Measurements from ENCODE around the gene CNTN4. TPM values are rescaled to one million over a fixed set of nuclear protein-coding genes. Genes with fewer than 3 reads are reported as not detected.

The CNTN4 gene
- total RNA-seq, 2 donors from 2014 or later = 48.3 to 66.5 TPM

DNA sequence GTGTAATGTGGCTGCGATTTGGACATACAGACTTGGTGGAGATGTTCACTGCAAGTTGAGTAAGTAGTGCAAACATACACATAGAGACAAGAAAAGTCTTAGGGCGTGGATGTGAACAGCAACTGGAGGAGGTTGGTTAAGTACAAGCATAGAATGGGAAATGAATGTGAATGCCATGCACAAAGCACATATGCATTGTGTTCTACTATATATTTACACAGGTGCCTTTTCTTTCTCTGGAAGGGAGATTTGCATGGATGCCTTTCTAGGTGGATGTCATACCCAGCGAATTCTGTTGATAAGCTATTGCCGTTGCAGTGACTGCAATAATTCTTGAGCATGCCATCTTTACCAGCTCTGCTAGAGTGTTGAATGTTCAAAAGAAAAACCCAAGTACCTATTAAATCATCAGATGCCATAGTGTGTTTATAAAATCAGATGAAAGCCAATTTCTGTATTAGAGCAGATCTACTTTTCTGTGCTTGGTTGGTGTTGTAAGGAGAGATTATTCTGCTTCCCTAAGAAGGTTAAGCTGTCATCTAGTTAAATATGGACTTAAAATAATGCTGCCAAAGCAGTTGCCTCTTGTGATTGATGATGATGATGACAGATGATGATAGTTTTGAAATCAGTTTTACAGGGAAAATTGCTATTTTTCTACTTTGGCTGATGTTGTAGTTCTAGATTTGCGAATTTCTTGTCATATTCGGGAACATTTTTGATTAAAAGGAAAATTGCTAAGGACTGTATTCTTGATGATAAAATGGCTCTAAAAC is 148.4 kb downstream of the CNTN4 start:
- DNase-seq (ENCODE audit: low spot score) = no peak
- intact Hi-C loops (cut with DNase I) = no loop called here

DNA sequence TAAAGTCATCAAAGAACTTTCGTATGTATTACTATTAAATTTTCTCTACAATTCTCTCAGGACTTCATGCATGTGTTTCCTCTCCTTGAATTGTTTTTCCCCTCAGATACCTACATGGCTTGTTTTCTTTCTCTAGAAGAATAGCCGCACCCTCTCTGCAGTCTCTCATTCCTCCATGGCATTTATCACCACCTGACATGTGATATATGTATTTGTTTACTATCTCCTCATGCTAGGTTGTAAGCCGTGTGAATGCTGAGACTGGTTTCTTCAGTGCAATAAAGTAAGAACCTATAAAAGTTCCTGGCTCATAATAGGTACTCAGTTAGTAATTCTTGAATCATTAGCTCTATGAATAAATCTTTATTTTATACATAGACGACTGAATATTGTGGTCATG is 149.2 kb downstream of the CNTN4 start:
- intact Hi-C loops (cut with DNase I) = no loop called here
- no peak for DNase-seq (ENCODE audit: low spot score)

DNA sequence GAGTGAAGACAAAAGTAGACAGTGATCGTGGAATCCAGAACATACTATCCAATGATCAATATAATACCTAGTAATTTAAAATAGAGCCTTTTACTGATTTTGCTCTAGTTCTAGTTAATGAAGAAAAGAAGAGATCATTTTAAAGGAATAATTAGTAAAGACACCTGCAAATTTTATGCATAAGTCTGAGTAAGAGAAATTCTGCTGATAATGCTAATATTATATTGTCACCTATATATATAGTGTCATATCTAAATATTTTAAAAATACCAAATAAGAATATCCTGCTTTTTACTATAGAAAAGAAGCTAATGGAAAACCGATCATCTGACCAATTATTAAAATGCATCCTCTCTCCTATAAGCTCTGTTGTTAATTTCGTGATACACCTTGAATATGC is 152.1 kb downstream of the CNTN4 start:
- DNase-seq (ENCODE audit: low spot score) = no peak
- intact Hi-C loops (cut with DNase I) = no loop called here

DNA sequence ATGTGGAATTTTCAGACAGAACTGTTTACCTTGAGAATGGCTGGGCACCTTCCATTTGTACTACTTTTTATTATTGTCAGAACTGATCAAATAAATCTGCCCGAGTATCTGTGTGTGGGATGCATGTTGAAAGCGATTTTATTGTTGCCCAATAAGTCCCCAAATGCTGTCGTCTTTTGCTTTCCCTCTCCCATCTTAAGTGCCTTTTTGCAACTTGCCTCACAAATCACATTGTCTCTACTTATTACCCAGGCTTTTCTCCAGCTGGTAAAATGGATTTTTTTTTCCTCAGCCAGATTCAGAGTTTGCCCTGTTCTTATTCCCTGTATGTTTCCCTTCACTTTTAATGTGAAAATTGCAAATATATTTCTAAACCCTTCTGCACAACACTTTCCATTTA is 163.1 kb downstream of the CNTN4 start:
- DNase-seq (ENCODE audit: low spot score) = no peak
- intact Hi-C loops (cut with DNase I) = no loop called here

DNA sequence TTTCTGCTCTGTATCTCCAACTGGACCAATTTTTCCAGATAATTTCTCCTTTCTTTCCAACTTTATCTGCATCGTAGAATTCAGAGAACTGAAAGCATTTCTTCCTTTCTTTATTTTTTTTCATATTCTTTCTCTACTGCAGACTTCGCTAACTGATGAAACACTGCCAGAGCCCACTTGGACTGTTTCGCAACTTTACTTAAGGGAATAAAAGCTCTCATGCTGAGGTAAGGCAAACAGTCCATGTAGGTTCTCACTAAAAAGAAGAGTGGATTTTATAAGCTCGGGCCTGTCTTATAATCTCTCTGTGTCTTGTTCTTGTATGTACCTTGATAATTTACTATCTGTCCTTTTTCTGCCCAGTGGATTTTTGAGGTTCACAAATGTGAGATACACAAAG is 163.5 kb downstream of the CNTN4 start:
- DNase-seq (ENCODE audit: low spot score) = no peak
- intact Hi-C loops (cut with DNase I) = no loop called here

DNA sequence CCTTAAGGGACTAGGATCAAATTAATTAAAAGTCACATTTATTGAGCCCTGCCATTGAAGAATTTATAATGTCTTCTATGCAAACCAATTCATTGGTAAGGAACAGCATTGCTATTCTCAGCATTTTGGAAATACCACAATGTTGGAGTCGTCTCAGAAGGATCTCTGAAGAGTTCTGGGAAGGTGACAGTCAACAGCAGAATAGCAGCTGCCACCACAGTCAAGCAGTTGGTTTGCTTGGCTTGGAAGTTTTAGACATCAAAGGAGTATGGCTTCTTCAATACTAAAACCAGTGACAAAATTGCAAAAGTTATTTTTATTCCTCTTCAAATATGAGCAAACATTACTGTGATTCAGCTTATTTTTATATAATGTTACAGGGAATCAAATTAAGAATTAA is 167.9 kb downstream of the CNTN4 start:
- no peak for DNase-seq (ENCODE audit: low spot score)
- intact Hi-C loops (cut with DNase I) = no loop called here

DNA sequence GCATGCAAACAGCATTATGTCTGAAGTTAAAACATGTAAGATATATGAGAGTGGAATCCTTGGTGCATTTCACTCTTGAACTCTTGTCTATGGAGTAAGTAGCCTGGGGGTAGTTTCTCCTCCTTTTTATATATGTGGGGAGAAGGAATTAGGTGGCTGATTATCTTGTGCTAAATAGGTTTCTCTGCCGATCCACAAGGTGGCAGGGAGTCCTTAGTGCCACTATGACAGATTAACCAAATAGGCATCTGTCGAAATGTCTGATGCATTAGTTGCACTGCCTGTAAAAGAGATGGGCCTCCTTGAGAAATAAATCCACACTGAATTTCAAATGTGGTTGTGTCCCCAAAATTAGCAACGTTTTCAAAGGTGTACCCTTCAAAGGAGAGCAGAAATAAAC is 170.1 kb downstream of the CNTN4 start:
- no peak for DNase-seq (ENCODE audit: low spot score)
- intact Hi-C loops (cut with DNase I) = no loop called here

DNA sequence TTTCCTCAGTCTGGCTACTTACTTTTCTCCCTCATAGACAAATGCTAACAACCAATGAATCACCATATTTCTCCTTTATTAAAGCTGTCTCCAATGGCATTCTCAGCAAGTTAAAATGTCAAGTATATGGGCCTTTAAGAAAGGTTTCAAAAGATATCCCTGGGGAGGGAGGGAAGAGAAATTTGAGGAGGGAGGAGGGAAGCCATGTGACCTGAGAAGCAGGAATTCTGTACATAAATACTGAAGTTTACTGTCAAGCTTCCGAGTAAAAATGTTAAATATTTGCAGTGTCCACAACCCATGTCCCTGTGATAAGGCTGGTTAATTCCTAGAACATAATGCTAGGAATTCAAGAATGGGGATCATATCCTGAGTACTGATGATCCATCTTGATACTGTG is 175.9 kb downstream of the CNTN4 start:
- intact Hi-C loops (cut with DNase I) = no loop called here
- no peak for DNase-seq (ENCODE audit: low spot score)

DNA sequence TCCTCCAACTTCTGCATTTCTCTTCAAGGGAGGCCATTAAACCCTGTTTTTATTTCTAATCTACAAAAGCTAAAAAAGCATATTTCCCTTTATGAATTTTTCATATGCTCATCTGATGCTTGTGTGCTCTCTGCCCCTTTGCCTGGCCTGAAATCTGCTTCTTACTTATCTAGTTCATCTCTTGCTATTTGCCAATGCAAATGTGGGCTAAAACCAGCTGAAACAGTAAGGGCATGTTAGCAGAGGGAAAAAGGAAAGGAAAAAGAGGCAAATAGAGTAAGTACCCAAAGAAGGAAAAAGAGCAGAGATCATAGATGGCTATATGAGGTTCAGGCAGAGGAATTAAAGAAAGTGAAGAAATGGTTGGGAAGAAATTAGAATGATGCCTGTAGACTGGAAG is 185.2 kb downstream of the CNTN4 start:
- DNase-seq (ENCODE audit: low spot score) = no peak
- intact Hi-C loops (cut with DNase I) = no loop called here

DNA sequence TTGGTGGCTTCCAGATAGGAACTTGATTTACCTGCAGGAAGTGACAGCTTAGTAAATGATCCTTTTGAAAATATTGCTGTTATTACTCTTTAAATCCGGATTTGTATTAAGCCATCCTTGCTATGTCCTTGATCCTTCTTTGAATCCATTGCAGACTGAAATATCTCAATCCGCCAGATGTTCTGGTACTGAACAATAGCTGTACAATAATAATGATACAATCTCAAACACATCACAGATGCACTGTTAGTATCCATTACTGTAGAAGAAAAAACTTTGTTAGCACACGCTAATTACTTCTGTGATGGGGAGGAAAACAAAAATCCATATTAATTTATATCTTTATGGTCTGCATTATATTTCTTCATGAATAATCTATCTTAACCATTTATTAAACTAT is 202.3 kb downstream of the CNTN4 start:
- intact Hi-C loops (cut with DNase I) = no loop called here

DNA sequence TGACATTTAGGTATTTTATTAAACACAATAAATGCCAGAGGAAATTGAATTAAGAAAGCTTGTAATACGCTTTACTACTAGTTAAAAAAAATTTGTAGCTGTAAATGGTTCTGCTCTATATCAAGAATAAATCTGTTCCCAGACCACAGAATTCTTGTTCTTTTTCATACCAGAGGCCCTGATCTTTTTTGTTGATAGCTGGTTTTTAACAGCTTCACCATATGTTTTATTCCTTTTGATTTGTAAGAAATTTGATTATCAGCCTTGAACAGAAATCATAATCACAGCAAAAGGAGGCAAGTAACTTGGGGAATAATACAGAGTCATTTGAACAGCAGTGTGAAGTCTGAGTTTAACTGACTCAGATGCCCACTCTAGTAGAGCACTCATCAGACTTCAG is 202.7 kb downstream of the CNTN4 start:
- DNase-seq (ENCODE audit: low spot score) = no peak
- intact Hi-C loops (cut with DNase I) = no loop called here

More for the DNA sequence above, 202.3 kb downstream of the CNTN4 start:
- DNase-seq (ENCODE audit: low spot score) = no peak

DNA sequence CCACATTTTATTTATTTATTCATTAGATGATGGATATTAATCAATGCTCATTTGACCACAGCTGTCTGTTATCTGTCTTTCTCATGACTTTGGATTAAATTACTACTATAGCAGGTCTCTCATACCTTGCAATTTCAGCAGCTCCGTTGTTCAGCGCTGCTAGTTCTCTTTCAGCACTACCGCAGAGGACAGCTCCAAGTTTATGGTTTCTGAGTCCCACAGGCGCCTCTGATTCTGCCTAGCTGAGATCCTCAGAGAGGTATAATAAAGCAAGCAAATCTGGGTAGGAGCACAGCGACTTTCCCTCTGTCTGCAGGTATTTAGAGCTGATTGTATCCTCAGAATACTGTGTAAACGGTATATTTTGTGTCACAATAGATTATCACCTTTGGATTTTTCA is 204.9 kb downstream of the CNTN4 start:
- no peak for DNase-seq (ENCODE audit: low spot score)
- intact Hi-C loops (cut with DNase I) = no loop called here

DNA sequence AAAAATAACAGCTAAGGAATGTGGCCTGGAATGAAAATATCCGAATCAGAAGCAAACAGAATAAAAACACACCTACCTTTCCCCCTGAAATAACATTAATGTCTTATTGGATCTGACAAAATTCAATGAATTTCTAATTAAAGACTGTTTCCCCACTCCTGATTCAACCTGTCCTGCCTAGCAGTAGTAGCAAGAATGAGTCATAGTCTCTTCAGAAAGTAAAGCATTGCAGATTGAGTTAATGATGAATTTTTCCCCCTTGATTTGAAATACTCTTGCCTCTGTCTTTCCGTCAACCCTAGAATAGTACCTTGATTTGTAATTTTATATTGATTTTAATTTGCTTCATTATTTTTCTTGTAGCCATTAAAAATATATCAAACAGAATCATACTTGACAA is 212.4 kb downstream of the CNTN4 start:
- DNase-seq (ENCODE audit: low spot score) = no peak
- intact Hi-C loops (cut with DNase I) = loop anchor here in 1 of 2 donors (5.0 kb wide), 1 partner anchor 839 kb away; no protein-coding TSS in a partner anchor

DNA sequence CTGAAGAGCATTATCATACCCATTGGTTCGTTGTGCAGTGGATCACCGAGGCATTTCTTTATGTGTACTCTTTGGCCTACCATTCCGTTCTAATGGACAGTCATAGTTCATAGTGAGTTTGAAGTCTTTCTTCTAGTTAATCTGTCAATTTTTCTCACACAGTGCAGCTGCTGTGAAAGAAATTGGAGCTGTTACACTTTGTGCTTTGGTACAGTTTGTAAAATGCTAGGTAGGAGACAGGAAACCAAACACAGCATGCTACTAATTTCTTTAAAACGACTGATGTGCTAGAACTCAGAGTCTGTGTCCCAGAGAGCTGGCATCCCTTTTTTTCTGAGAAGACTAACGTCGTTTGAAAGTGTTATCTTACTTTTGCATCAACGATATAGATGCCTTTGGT is 218.9 kb downstream of the CNTN4 start:
- intact Hi-C loops (cut with DNase I) = no loop called here
- no peak for DNase-seq (ENCODE audit: low spot score)

DNA sequence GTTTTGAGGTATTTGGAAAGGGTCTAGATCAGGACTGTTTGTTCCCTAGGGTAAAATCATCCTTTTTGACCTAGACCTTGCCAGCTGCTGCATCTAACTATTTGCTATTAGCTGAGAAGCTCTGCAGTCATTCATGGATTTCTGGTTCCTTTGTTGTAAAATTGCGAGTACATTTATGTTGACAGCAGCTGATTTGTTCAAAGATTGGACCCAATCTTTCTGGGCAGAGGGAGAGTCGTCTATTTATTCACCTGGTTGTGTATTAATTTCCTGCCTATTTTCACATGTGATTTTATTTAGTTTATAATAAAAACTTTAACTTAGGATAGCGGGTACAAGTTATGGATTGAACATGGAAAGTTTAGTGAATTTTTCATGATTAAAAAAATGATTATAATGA is 236.3 kb downstream of the CNTN4 start:
- intact Hi-C loops (cut with DNase I) = no loop called here
- no peak for DNase-seq (ENCODE audit: low spot score)

DNA sequence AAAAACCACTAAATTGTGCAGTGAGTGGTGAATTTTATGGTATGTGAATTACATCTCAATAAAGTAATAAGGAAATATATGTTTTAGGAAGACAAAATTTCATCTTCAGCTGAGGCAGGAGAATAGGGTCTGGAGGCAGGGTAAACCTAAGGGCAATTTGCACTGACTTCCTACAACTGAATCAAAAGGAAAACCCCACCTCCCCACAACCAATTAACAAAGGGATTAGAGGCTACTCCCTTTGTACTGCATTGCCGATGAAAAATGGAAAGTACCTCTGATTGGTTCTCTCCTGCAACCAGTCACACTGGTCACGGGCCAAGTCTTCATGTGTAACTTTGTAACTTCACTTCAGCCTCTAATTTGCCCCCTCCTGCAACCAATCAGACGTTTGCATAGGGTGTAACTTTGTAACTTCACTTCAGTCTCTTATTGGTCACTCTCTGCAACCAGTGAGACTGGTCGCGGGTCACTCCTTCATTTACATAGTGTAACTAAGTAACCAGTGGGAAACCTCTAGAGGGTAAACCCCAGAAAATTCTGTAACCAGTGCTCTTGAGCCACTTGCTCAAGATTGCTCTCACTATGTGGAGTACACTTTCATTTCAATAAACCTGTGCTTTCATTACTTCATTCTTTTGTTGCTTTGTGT is 244.5 kb downstream of the CNTN4 start:
- intact Hi-C loops (cut with DNase I) = no loop called here

DNA sequence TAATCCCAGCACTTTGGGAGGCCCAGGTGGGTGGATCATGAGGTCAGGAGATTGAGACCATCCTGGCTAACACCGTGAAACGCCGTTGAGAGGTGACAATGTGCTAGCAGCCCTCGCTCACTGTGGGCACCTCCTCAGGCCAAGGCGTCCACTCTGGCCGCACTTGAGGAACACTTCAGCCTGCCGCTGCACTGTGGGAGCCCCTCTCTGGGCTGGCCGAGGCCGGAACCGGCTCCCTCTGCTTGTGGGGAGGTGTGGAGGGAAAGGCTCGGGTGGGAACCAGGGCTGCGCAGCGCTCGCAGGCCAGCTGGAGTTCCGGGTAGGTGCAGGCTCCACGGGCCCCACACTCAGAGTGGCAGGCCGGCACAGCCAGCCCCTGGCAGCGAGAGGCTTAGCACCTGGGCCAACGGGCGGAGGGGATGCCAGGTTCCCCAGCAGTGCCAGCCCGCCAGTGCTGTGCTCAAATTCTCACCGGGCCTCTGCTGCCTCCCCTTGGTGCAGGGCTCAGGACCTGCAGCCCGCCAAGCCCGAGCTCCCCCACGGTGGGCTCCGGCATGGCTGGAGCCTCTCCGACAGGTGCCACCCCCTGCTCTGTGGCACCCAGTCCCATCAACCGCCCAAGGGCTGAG is 253.6 kb downstream of the CNTN4 start:
- DNase-seq (ENCODE audit: low spot score) = no peak
- intact Hi-C loops (cut with DNase I) = no loop called here

More for the DNA sequence above, 244.5 kb downstream of the CNTN4 start:
- DNase-seq (ENCODE audit: low spot score) = no peak

DNA sequence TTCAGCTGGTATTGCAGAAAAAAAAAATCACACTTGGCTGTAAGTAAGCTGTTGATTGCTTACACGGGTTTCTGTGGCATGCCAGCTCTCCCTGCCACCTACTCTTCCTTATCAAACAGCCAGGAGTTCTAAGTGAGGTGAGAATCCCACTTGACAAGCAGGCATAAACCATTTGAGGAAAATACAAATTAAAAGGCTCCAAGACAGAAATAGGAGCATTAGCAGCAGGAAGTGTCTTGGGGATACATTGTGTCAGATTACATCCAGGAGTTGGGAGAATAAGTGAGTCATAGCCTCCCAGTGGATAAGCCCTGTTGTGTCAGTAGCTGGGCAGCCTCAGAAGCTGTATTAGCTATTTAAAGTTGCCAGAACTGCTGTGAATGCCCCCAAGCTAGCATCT is 256.0 kb downstream of the CNTN4 start:
- intact Hi-C loops (cut with DNase I) = no loop called here

DNA sequence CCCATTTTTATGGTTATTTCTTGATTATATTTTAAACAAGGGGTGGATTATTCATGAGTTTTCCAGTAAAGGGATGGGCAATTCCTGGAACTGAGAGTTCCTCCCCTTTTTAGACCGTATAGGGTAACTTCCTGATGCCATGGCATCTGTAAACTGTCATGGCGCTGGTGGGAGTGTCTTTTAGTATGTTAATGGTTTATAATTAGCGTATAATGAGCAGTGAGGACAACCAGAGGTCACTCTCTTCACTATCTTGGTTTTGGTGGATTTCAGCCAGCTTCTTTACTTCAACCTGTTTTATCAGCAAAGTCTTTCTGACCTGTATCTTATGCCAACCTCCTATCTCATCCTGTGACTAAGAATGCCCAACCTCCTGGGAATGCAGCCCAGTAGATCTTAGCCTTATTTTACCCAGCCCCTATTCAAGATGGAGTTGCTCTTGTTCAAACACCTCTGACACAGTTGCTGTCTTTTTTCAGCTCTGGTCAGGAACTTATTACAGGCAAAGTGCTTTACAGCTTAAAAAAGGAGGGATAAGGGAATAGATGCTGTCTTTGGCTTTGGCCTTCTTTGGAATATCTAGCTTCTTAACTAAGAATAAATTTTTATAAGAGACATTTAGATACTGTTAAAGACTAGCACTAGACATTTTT is 257.8 kb downstream of the CNTN4 start:
- no peak for DNase-seq (ENCODE audit: low spot score)
- intact Hi-C loops (cut with DNase I) = no loop called here

More for the DNA sequence above, 256.0 kb downstream of the CNTN4 start:
- DNase-seq (ENCODE audit: low spot score) = no peak

DNA sequence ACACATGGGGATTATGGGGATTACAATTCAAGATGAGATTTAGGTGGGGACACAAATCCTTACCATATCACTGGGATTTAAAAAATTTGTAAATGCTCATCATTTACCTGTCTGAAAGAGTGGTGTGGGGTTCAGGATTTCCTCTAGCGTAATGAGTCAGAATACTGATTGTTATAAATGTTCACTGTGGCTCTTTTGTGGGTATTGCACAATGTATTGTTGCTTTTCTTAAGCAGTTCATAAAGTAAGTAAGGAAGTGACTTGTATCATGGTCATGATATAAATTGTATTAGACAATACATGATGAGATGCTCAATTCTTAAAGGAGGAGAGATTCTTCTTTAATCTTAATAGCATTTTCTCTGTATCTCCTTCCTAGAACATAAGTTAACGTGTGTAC is 262.1 kb downstream of the CNTN4 start:
- no peak for DNase-seq (ENCODE audit: low spot score)
- intact Hi-C loops (cut with DNase I) = no loop called here

All from posterior vena cava (tissue), 2 donors.